Activated CD4-positive, alpha-beta memory T cell treated with anti-CD3 and anti-CD28 coated beads, Interleukin-2, amount 10 ng/mL, durations not matched to agents 7 days and 5 days (primary cell): ENCODE data around the gene NR1H4. TPM values are rescaled to one million over a fixed set of nuclear protein-coding genes. Genes with fewer than 3 reads are reported as not detected.
"Not testable (repeated sequence)": the region's sequence is repeated elsewhere in the genome, so short reads cannot be mapped to it uniquely, and the experiment has no call there.

Source experiments
- CTCF ChIA-PET: fragments of 350-600 bp; sonication (Branson Sonifier 250); formaldehyde crosslinking; loops from one replicate; lab custom pipeline; 2021; ENCODE audit warnings: antibody characterized with exemption, inconsistent platforms; lab: Charles Lee
- POLR2A ChIA-PET: fragments of 350-600 bp; sonication (Branson Sonifier 250); formaldehyde crosslinking; loops from one replicate; lab custom pipeline; 2021; ENCODE audit warnings: antibody characterized with exemption; lab: Charles Lee
- DNase-seq: peaks from one replicate; pipeline ENCODE4 v3.0.0-alpha.2; 2020
- H3K27ac Mint-ChIP-seq: one replicate; pipeline ENCODE4 v1.8.0; 2021; ENCODE audit warnings: mild to moderate bottlenecking, mixed read lengths
- H3K27me3 Mint-ChIP-seq: one replicate; pipeline ENCODE4 v1.8.0; 2021; ENCODE audit warnings: mixed read lengths
- H3K36me3 Mint-ChIP-seq: one replicate; pipeline ENCODE4 v1.8.0; 2021; ENCODE audit warnings: low read depth, mixed read lengths
- H3K4me1 Mint-ChIP-seq: one replicate; pipeline ENCODE4 v1.8.0; 2021; ENCODE audit warnings: mixed read lengths
- H3K4me3 Mint-ChIP-seq: one replicate; pipeline ENCODE4 v1.8.0; 2021; ENCODE audit warnings: mild to moderate bottlenecking, mixed read lengths
- H3K9me3 Mint-ChIP-seq: one replicate; pipeline ENCODE4 v1.8.0; 2021; ENCODE audit warnings: mixed read lengths
- total RNA-seq, 2 experiments: library from RNA; stranded (reverse); gene quantifications; one replicate each; pipeline ENCODE4 v1.2.3, GENCODE V29; 2021

NR1H4 gene
- total RNA-seq, 2 experiments from 2014 or later = not detected

GRCh38 chr12:100534625-100535227, 61.1 kb downstream of the NR1H4 start:
- Mint-ChIP-seq H3K36me3 (no peaks in the 10 kb centered on the region), H3K27me3 (peaks cover 2% of the 10 kb centered on the region), H3K4me3 (no peak overlapping the region), H3K4me1 (no peaks in the 10 kb centered on the region), H3K27ac (no peak overlapping the region), H3K9me3 (no peaks in the 10 kb centered on the region)
- ChIA-PET CTCF (no interaction called here), POLR2A (no interaction called here)
- DNase-seq = no peak

- CTCF ChIA-PET = no interaction called here
Observed at GRCh38 chr12:100539202-100539601, 65.5 kb downstream of the NR1H4 start.

DNA sequence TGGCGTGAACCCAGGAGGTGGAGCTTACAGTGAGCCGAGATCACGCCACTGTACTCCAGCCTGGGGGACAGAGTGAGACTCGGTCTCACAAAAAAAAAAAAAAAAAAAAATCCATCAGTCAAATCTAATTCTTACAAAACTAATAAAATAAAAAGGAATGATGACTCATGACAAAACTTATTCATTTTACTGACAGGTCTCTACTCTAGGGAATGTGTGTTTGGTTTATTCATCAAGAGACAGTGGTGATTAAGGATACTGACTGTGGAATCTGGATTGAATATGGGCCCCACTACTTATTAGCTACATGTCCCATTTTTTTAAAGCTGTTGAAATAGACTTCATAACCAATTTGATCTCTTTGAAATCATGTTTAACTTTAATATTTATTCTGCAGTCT, 70.5 kb downstream of the NR1H4 start:
- ChIA-PET POLR2A (no interaction called here), CTCF (no interaction called here)
- H3K9me3 Mint-ChIP-seq = no peaks in the 10 kb centered on the region
- H3K27ac Mint-ChIP-seq = no peak overlapping the region
- no peaks in the 10 kb centered on the region for H3K4me1 Mint-ChIP-seq
- H3K36me3 Mint-ChIP-seq = no peaks in the 10 kb centered on the region
- no peak for DNase-seq
- peaks cover 5% of the 10 kb centered on the region for H3K27me3 Mint-ChIP-seq
- no peak overlapping the region for H3K4me3 Mint-ChIP-seq

More at GRCh38 chr12:100539202-100539601, 65.5 kb downstream of the NR1H4 start:
- POLR2A ChIA-PET = no interaction called here
- peaks cover 5% of the 10 kb centered on the region for H3K27me3 Mint-ChIP-seq
- no peak overlapping the region for H3K4me3 Mint-ChIP-seq
- H3K4me1 Mint-ChIP-seq = no peaks in the 10 kb centered on the region
- H3K36me3 Mint-ChIP-seq = no peaks in the 10 kb centered on the region
- peak; percentile 21 for DNase-seq
- H3K27ac Mint-ChIP-seq = no peak overlapping the region
- H3K9me3 Mint-ChIP-seq = no peaks in the 10 kb centered on the region

- CTCF ChIA-PET = no interaction called here
- POLR2A ChIA-PET = no interaction called here
- no peaks in the 10 kb centered on the region for H3K9me3 Mint-ChIP-seq
- no peak for DNase-seq
- H3K36me3 Mint-ChIP-seq = no peaks in the 10 kb centered on the region
- peaks cover 5% of the 10 kb centered on the region for H3K27me3 Mint-ChIP-seq
- no peak overlapping the region for H3K4me3 Mint-ChIP-seq
- no peak overlapping the region for H3K27ac Mint-ChIP-seq
- H3K4me1 Mint-ChIP-seq = no peaks in the 10 kb centered on the region
Observed at GRCh38 chr12:100545092-100545491, 71.4 kb downstream of the NR1H4 start.

DNA sequence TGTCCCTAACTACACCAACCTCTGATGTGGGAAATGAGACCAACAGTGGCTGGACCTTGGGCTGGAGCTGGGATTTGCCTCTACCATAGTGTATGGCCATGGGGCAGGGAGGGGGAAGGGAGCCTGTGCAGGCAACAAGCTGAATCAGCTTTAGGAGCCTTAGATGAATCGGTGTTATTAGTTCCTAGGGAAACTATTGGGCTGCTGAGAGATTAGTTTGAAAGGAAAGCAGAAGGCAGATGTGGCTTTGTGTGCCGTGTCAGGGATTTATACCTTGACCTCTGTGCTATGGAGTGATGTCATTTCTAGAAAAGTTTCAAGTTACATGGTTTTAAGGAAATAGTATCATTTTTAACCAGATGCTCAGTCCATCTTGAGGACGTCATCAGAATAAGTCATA, 80.3 kb downstream of the NR1H4 start:
- no peak for DNase-seq
- ChIA-PET CTCF (interaction anchor here (1.8 kb wide), 1 partner anchor 319 kb away, joined by 4 read pairs; no protein-coding TSS in a partner anchor), POLR2A (no interaction called here)
- no peak overlapping the region for H3K4me3 Mint-ChIP-seq
- no peaks in the 10 kb centered on the region for H3K27me3 Mint-ChIP-seq
- H3K9me3 Mint-ChIP-seq = no peaks in the 10 kb centered on the region
- H3K27ac Mint-ChIP-seq = no peak overlapping the region
- H3K4me1 Mint-ChIP-seq = no peaks in the 10 kb centered on the region
- H3K36me3 Mint-ChIP-seq = no peaks in the 10 kb centered on the region

GRCh38 chr12:100554608-100555077, 81.0 kb downstream of the NR1H4 start:
- H3K36me3 Mint-ChIP-seq = no peaks in the 10 kb centered on the region
- ChIA-PET POLR2A (no interaction called here), CTCF (interaction anchor here (1.5 to 1.7 kb wide), 2 partner anchors 206 to 320 kb away, joined by 4 to 8 read pairs; no protein-coding TSS in a partner anchor)
- H3K27ac Mint-ChIP-seq = no peak overlapping the region
- no peaks in the 10 kb centered on the region for H3K4me1 Mint-ChIP-seq
- no peaks in the 10 kb centered on the region for H3K27me3 Mint-ChIP-seq
- no peak overlapping the region for H3K4me3 Mint-ChIP-seq
- DNase-seq = no peak
- H3K9me3 Mint-ChIP-seq = no peaks in the 10 kb centered on the region

DNA sequence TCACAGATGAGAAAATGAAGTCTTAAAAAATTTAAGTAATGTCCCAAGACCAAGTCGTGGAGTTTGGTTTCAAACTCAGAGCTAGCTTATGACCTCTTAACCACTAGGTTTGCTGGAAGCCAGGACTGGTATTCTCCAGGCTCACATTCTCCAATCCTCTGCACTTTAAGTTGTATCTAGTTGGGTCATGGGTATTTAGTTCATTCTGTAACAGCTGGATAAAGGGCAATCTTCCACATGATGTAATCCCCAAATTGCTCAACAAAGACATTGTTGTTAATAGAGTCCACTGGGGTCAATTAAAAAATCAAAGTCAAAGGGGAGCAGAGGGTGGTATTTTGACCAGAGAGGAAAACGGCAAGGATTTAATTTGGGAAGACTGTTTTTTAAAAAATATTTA, 82.1 kb downstream of the NR1H4 start:
- no peaks in the 10 kb centered on the region for H3K4me1 Mint-ChIP-seq
- ChIA-PET POLR2A (no interaction called here), CTCF (interaction anchor here (1.2 to 1.7 kb wide), 3 partner anchors 208 to 327 kb away, joined by 4 to 8 read pairs (median 4); no protein-coding TSS in a partner anchor)
- H3K27me3 Mint-ChIP-seq = no peaks in the 10 kb centered on the region
- DNase-seq = no peak
- H3K4me3 Mint-ChIP-seq = no peak overlapping the region
- H3K27ac Mint-ChIP-seq = no peak overlapping the region
- no peaks in the 10 kb centered on the region for H3K36me3 Mint-ChIP-seq
- H3K9me3 Mint-ChIP-seq = no peaks in the 10 kb centered on the region

DNA sequence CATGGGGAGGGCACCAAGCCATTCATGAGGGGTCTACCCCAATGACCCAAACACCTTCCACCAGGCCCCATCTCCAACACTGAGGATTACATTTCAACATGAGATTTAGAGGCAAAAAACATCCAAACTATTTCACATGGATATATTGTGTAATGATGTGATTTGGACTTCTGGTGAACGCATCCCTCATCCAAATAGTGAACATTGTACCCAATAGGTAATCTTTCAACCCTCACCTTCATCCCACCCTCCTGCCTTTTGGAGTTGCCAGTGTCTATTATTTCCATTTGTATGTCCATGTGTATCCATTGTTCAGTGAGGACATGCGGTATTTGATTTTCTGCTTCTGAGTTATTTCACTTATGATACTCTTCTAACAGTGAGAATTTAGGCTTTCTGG, 83.7 kb downstream of the NR1H4 start:
- DNase-seq = no peak
- H3K4me3 Mint-ChIP-seq = no peak overlapping the region
- no peaks in the 10 kb centered on the region for H3K9me3 Mint-ChIP-seq
- H3K4me1 Mint-ChIP-seq = no peaks in the 10 kb centered on the region
- H3K27ac Mint-ChIP-seq = no peak overlapping the region
- CTCF ChIA-PET = interaction anchor here (0.7 kb wide), 1 partner anchor 579 kb away, joined by 3 read pairs; no protein-coding TSS in a partner anchor
- POLR2A ChIA-PET = no interaction called here
- no peaks in the 10 kb centered on the region for H3K36me3 Mint-ChIP-seq
- no peaks in the 10 kb centered on the region for H3K27me3 Mint-ChIP-seq

DNA sequence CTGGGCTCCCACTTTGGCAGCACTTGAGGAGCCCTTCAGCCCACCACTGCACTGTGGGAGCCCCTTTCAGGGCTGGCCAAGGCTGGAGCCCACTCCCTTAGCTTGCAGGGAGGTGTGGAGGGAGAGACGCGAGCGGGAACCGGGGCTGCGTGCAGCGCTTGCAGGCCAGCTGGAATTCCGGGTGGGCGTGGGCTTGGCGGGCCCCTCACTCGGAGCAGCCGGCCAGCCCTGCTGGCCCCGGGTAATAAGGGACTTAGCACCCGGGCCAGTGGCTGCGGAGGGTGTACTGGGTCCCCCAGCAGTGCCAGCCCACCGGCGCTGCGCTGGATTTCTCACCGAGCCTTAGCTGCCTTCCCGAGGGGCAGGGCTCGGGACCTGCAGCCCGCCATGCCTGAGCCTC, 85.6 kb downstream of the NR1H4 start:
- H3K4me3 Mint-ChIP-seq, H3K4me1 Mint-ChIP-seq, H3K36me3 Mint-ChIP-seq, H3K27me3 Mint-ChIP-seq, POLR2A ChIA-PET, H3K9me3 Mint-ChIP-seq, H3K27ac Mint-ChIP-seq, CTCF ChIA-PET, DNase-seq: not testable (repeated sequence)

DNA sequence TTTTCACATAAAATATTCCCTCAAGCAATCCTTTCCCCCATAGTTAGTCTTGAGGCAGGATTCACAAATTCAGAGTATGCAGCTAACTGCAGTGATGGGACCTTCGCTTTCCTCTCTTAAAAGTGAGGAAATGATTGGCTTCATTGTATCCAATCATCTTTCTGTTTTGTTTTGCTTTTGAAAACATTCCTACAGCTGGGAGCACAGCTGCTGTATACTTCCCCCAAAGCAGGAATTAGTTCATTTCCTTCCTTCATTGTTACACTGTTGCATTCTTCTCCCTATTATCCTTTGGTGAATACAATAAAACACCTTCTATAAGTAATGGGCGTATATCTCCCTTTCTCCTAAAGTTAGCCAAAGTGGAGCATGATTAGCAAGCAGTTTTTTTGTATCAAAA, 90.4 kb downstream of the NR1H4 start:
- POLR2A ChIA-PET = no interaction called here
- peaks cover 24% of the 10 kb centered on the region for H3K27me3 Mint-ChIP-seq
- no peaks in the 10 kb centered on the region for H3K4me1 Mint-ChIP-seq
- CTCF ChIA-PET = no interaction called here
- H3K4me3 Mint-ChIP-seq = no peak overlapping the region
- no peak for DNase-seq
- no peak overlapping the region for H3K27ac Mint-ChIP-seq
- H3K9me3 Mint-ChIP-seq = no peaks in the 10 kb centered on the region
- H3K36me3 Mint-ChIP-seq = no peaks in the 10 kb centered on the region

DNA sequence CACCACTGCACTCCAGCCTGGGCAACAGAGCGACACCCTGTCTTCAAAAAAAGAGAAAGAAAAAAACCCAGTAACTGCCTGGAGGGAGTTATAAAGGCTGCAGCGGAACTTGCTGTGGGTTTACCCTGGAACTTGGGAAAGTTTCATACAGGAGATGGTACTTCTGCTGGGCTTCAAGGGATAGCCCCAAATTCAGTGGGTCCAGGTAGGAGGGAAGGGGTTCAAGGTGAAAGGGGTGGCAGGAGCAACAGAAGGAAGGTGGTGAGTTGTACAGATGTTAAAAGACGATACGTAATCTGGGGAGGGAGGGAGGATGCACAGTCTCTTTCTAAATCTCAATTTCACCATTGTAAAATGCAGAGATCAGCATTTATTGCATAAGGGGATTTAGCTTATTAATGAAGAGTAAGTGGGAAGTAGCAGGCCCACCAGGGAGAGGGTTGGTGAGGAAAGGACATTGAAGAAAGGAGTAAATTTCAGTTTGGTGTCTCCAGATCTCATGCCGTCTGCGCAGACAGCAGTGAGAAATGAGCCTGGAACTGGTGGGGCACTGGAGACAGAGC, 91.3 kb downstream of the NR1H4 start:
- ChIA-PET CTCF (no interaction called here), POLR2A (no interaction called here)
- Mint-ChIP-seq H3K9me3 (no peaks in the 10 kb centered on the region), H3K4me1 (no peaks in the 10 kb centered on the region), H3K4me3 (no peak overlapping the region), H3K36me3 (no peaks in the 10 kb centered on the region), H3K27ac (no peak overlapping the region), H3K27me3 (peaks cover 24% of the 10 kb centered on the region)
- DNase-seq = no peak

DNA sequence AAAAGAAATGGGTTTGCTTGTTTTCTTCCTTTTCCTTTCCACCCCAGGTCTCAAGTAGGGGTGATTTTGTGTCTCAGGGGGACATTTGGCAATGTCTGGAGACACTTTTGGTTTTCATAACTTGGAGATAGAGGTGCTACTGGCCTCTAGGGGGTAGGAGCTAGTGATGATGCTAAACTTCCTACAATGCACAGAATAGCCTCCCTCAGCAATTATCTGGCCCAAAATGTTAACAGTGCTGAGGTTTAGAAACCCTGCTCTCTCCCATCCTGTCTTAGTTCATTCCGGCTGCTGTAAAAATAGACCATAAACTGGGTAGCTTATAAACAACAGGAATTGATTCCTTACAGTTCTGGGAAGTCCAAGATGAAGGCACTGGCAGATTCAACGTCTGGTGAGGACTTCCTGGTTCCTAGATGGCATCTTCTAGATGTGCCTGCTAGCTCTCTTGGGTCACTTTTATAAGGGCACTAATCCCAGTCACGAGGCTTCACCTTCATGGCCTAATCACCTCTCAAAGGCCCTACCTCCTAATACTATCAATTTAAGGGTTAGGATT, 92.4 kb downstream of the NR1H4 start:
- POLR2A ChIA-PET = no interaction called here
- CTCF ChIA-PET = no interaction called here
- Mint-ChIP-seq H3K36me3 (no peaks in the 10 kb centered on the region), H3K4me3 (no peak overlapping the region), H3K9me3 (no peaks in the 10 kb centered on the region), H3K27me3 (peaks cover 27% of the 10 kb centered on the region), H3K27ac (no peak overlapping the region), H3K4me1 (no peaks in the 10 kb centered on the region)
- DNase-seq = no peak

DNA sequence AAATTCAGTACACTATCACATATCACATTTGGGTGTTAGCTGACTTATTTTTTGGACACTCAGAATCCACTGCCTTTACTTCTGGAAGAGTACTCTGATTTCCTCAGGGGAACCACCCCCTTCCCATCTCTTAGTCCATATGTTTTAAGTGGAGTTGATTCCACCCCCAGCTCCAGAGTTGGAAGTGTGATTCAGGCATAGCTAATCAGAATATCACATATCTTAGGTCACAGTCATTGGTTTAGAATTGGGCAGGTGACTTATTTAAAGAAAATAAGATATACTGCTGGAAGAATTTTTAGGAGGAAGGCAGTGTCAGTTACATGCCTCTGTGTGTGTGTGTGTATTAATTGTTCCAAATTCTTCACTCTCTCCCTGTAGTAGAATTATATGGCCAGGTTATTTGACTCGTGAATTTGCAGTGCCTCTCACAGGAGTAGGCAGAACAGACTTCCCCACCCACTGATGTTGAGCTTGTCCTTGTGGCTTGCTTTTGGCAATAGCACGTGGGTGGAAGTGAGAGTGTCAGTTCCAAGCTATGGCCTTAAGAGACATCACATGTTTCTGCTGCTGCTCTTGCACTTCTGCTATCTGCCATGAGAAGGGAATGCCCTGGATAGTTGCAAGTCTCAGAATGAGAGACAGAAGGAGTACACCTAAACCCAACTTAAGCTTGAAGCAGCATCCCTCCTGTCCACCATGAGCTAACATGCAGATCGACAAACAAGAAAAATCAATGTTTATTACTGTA, 93.4 kb downstream of the NR1H4 start:
- H3K4me1 Mint-ChIP-seq = no peaks in the 10 kb centered on the region
- H3K9me3 Mint-ChIP-seq = no peaks in the 10 kb centered on the region
- CTCF ChIA-PET = no interaction called here
- peaks cover 34% of the 10 kb centered on the region for H3K27me3 Mint-ChIP-seq
- POLR2A ChIA-PET = no interaction called here
- H3K27ac Mint-ChIP-seq = no peak overlapping the region
- H3K4me3 Mint-ChIP-seq = no peak overlapping the region
- no peak for DNase-seq
- H3K36me3 Mint-ChIP-seq = no peaks in the 10 kb centered on the region
